CMK (cell line): ENCODE measurements around the gene POLR3G.

Experiments
- DNase-seq: peaks from one replicate; pipeline ENCODE4 v3.0.0-alpha.2; 2010; ENCODE audit warnings: low read depth

POLR3G gene

GRCh38 chr5:90474235-90475107, at the start of gene POLR3G, which contains the start of gene MBLAC2:
POLR3G (plus strand) TSS chr5:90474864; CDS start chr5:90485568, 10,704 bp downstream.
MBLAC2 (minus strand) TSS chr5:90474771; CDS start chr5:90474292, 479 bp downstream.
- peak; percentile 68 for DNase-seq

GRCh38 chr5:90434116-90434714, 40.4 kb upstream of the POLR3G start:
- no peak for DNase-seq

GRCh38 chr5:90437663-90438062, 37.0 kb upstream of the POLR3G start:
- no peak for DNase-seq

GRCh38 chr5:90438100-90438499, 36.6 kb upstream of the POLR3G start:
- DNase-seq: no peak

- DNase-seq: no peak
These were observed 34.0 kb upstream of the POLR3G start for GRCh38 chr5:90440644-90441043.

- DNase-seq: no peak
These were observed 27.7 kb upstream of the POLR3G start for GRCh38 chr5:90446961-90447360.

GRCh38 chr5:90461288-90461687, 13.4 kb upstream of the POLR3G start:
- DNase-seq: no peak

- DNase-seq: no peak
These were observed 1.8 kb upstream of the POLR3G start for GRCh38 chr5:90472783-90473395.

GRCh38 chr5:90473396-90474234, 1.0 kb upstream of the POLR3G start:
- DNase-seq: no peak

- DNase-seq: no peak
These were observed 844 bp downstream of the POLR3G start for GRCh38 chr5:90475436-90475980.

- no peak for DNase-seq
These were observed 1.7 kb downstream of the POLR3G start for GRCh38 chr5:90476391-90476790.

- DNase-seq: no peak
These were observed 2.4 kb downstream of the POLR3G start for GRCh38 chr5:90477073-90477472.

- DNase-seq: no peak
These were observed 3.1 kb downstream of the POLR3G start for GRCh38 chr5:90477621-90478215.

- DNase-seq: no peak
These were observed 5.1 kb downstream of the POLR3G start for GRCh38 chr5:90479611-90480385.

GRCh38 chr5:90480699-90481098, 6.0 kb downstream of the POLR3G start:
- DNase-seq: no peak

GRCh38 chr5:90483206-90483605, 8.5 kb downstream of the POLR3G start:
- no peak for DNase-seq

GRCh38 chr5:90484540-90484939, 9.9 kb downstream of the POLR3G start:
- no peak for DNase-seq

GRCh38 chr5:90488791-90489190, 14.1 kb downstream of the POLR3G start:
- DNase-seq: no peak

GRCh38 chr5:90494043-90494442, 19.4 kb downstream of the POLR3G start:
- no peak for DNase-seq

- DNase-seq: no peak
These were observed 20.5 kb downstream of the POLR3G start for GRCh38 chr5:90495146-90495545.

GRCh38 chr5:90503596-90503995, 28.9 kb downstream of the POLR3G start:
- no peak for DNase-seq
